HG03565 (cell line): Measurements from ENCODE around the gene ALG14.
"Not testable (repeated sequence)": the region's sequence is repeated elsewhere in the genome, so short reads cannot be mapped to it uniquely, and the experiment has no call there.

Experiments used
- ATAC-seq: cut with Tn5 transposase; IDR thresholded peaks from one replicate; pipeline ENCODE4 v1.9.1; 2021; ENCODE audit warnings: mild to moderate bottlenecking, moderate library complexity; ENCODE audit not compliant: unreplicated experiment

ALG14 gene

GRCh38 chr1:95089650-95090287 is 17.0 kb upstream of the ALG14 start:
- ATAC-seq = no peak

- ATAC-seq = no peak
Observed at GRCh38 chr1:95088303-95088702, 15.6 kb upstream of the ALG14 start.

- peak; percentile 54 for ATAC-seq
Observed at GRCh38 chr1:95086949-95087533, 14.3 kb upstream of the ALG14 start.

GRCh38 chr1:95085376-95085775 is 12.6 kb upstream of the ALG14 start:
- no peak for ATAC-seq

- ATAC-seq = peak; percentile 69
Observed at GRCh38 chr1:95084317-95085176, 11.8 kb upstream of the ALG14 start.

GRCh38 chr1:95080879-95081278 is 8.1 kb upstream of the ALG14 start:
- ATAC-seq = no peak

GRCh38 chr1:95080446-95080845 is 7.7 kb upstream of the ALG14 start:
- no peak for ATAC-seq

- no peak for ATAC-seq
Observed at GRCh38 chr1:95076034-95076433, 3.3 kb upstream of the ALG14 start.

- no peak for ATAC-seq
Observed at GRCh38 chr1:95073446-95073845, 695 bp upstream of the ALG14 start.

- ATAC-seq = no peak
Observed at GRCh38 chr1:95072117-95072516, 634 bp downstream of the ALG14 start.

- no peak for ATAC-seq
Observed at GRCh38 chr1:95071539-95071938, 1.2 kb downstream of the ALG14 start.

GRCh38 chr1:95069710-95070093 is 3.0 kb downstream of the ALG14 start:
- no peak for ATAC-seq

GRCh38 chr1:95068956-95069709 is 3.6 kb downstream of the ALG14 start:
- no peak for ATAC-seq

- ATAC-seq = no peak
Observed at GRCh38 chr1:95067568-95067967, 5.2 kb downstream of the ALG14 start.

- ATAC-seq = no peak
Observed at GRCh38 chr1:95067062-95067461, 5.7 kb downstream of the ALG14 start.

GRCh38 chr1:95061445-95062006 is 11.2 kb downstream of the ALG14 start:
- no peak for ATAC-seq

GRCh38 chr1:95058974-95059373 is 13.8 kb downstream of the ALG14 start:
- ATAC-seq = no peak

GRCh38 chr1:95057351-95057750 is 15.4 kb downstream of the ALG14 start:
- no peak for ATAC-seq

GRCh38 chr1:95049935-95050334 is 22.8 kb downstream of the ALG14 start:
- no peak for ATAC-seq

GRCh38 chr1:95048317-95048716 is 24.4 kb downstream of the ALG14 start:
- no peak for ATAC-seq

- ATAC-seq = not testable (repeated sequence)
Observed at GRCh38 chr1:95047624-95048023, 25.1 kb downstream of the ALG14 start.
